HG03045 (cell line): ENCODE measurements around the gene HOXD10.

Source experiments
- ATAC-seq: cut with Tn5 transposase; IDR thresholded peaks from one replicate; pipeline ENCODE4 v1.9.1; 2021; ENCODE audit warnings: mild to moderate bottlenecking, moderate library complexity; ENCODE audit not compliant: unreplicated experiment

The HOXD10 gene

DNA sequence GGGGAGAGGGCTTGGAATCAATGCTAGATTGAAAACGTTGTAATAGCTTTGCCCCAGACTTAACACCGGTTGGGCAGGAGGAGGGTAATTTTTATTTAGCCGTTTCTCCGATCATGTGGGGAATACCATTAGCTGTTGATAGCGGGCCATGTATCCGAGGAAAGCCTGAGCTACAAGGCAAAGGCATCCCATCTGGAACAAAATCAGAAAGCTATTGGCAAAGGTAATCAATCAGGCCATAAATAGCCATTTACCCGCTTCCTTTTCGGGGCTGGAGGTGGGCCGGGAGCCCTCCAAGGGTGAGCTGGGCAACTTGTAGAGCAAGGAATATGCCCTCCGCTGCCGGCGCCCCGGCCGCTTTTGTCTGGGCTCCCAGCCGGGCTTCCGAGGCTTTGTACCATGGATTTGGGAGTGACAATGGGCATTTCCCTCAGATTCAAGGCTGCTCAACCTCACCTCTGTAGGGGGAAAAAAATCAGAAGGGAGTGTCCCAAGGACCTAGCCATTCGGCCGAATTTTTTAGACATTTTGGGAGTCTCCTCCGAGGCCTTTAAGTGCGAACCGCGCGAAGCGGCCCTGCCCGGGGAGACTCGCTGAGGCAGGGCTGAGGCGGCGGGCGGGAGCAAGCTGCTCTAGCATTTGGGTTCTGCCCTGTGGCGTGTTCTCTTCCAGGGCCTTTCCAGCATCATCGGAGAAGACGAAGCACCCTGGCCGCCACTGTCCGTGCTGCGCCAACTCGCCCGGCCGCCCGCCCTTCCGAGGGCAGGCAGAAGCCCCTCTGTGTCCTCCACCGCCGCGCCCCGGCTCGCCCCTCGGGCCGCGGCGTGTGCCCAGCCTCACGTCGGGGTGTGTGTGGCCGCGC lies 4.8 kb downstream of the HOXD10 start:
- ATAC-seq, result no peak

DNA sequence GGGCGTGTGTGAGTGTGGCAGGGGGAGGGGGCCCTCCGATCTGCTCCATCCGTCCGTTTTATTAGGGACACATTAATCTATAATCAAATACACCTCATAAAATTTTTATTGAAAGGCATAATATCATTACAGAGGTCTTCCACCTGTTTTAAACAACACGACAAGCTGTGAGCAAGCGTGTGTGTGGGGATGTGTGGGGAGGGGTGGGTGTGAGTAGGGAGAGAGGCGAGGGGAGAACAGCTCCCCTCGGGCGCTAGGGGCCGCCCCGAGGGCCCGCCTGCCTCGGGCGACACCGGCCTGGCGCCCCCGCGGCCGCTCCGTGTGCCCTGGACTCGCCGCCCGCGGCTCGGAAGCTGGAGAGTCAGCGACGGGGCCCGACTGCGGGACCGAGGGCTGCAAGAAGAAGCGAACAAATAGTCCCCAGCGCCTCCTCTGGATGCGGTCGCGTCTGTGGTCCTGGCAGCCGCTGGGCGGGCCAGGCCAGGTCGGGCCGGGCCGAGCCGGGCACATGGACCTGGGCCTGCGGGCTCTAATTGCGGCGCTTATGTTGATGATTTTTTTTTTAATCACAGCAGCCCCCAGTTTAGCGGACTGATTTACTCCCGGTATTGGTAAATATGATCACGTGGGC lies 5.6 kb downstream of the HOXD10 start:
- ATAC-seq, result no peak

DNA sequence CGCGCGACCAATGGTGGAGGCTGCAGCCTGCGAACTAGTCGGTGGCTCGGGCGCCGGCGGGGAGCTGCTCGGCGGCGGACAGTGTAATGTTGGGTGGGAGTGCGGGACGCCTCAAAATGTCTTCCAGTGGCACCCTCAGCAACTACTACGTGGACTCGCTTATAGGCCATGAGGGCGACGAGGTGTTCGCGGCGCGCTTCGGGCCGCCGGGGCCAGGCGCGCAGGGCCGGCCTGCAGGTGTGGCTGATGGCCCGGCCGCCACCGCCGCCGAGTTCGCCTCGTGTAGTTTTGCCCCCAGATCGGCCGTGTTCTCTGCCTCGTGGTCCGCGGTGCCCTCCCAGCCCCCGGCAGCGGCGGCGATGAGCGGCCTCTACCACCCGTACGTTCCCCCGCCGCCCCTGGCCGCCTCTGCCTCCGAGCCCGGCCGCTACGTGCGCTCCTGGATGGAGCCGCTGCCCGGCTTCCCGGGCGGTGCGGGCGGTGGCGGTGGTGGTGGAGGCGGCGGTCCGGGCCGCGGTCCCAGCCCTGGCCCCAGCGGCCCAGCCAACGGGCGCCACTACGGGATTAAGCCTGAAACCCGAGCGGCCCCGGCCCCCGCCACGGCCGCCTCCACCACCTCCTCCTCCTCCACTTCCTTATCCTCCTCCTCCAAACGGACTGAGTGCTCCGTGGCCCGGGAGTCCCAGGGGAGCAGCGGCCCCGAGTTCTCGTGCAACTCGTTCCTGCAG lies 6.3 kb downstream of the HOXD10 start, which contains the start of gene HOXD9:
Gene HOXD9 (plus strand): TSS at position 37 of the 728 bp plus-strand sequence. CDS start 50 bp downstream, at position 87.
- ATAC-seq, result no peak

DNA sequence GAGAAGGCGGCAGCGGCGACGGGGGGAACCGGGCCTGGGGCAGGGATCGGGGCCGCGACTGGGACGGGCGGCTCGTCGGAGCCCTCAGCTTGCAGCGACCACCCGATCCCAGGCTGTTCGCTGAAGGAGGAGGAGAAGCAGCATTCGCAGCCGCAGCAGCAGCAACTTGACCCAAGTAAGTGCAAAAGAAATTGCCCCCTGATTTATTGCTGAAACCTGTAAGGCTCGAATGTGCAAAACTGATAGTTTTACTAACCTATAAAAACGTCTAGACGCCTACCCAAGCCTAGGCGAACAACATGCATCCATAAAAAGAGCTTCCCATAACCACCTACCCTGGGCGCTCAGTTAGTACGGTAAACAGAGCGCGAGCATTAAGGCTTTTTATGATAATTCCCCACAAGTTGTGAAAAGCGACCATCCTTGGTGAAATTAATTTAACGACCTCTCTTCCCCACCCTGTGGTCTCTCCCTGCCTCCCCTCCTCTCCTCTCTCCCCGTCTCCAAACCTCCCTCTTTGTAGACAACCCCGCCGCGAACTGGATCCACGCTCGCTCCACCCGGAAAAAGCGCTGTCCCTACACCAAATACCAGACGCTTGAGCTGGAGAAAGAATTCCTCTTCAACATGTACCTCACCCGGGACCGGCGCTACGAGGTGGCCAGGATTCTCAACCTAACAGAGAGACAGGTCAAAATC lies 7.0 kb downstream of the HOXD10 start:
- ATAC-seq, result no peak

DNA sequence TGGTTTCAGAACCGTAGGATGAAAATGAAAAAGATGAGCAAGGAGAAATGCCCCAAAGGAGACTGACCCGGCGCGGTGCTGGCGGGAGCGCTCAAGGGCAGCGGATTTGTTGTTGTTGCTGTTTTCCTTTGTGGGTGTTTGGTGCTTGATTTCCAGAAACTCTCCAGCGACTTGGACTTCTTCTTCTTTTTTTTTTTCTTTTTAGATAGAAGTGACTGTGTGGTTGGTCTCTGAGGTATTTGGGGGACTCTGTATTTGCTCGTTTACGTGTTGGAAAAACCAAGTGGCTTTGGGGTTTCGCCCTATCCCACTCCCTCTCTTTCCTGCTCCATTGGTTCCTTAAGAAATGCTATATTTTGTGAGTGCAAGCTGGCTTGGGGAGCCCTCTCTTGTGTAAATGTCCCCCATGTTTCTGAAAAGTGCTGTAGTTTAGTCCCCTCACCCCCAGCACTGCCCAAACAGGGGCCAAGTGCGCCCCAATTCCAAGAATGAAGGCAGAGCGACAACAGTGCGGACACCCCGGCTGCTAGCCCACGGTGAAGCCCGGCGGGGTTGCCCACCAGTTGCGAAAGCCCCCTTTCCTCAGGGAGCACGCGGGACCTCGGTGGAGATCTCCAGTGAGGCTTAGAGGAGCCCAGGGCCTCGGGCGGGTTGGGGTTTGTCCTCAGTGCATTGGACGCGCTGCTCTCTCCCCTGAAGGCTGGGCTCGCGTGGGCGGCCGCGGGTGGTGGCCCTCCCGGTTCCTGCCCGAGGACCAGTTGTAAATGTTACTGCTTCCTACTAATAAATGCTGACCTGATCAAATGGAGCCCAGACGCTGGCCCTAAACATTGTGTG lies 7.8 kb downstream of the HOXD10 start:
- no peak for ATAC-seq

DNA sequence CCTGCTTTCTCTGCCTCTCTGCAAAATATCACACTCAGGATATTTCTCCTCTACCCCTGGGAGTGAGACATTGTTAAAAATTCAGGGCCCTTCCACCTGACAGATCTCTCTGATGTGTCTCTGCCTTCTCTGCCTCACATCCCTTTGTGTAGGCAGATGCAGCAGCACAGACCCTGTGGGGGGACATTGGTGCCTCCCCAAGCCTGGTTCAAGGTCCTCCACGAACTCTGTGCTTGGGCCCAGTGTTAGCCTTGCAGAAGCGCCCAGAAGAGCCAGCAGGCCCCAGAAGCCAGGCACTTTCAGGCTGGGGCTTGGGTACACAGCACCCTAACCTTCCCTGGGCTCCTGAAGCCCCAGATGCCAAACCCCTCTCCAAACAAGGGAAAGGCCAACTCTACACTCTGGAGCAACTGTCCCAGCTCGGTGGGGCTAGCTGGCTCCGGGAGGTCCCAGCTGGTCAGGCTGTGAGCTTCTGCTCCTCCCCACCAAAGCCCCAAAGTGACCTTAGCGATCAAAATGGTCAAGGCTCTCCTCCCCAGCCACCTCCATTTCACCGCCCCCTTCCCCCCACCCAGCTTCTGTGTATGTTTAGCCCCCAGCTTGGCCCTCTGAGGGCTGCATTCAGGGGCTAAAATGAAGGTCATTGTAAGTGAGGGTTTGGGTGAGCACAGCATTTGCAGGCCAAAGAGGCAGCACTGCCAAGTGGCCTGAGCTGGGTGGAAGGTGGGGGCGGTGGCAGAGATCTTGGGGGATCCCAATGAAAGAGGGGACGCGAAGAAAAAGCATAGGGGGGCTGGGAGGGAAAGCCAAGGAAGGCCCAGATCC lies 8.6 kb downstream of the HOXD10 start:
- ATAC-seq, result no peak

DNA sequence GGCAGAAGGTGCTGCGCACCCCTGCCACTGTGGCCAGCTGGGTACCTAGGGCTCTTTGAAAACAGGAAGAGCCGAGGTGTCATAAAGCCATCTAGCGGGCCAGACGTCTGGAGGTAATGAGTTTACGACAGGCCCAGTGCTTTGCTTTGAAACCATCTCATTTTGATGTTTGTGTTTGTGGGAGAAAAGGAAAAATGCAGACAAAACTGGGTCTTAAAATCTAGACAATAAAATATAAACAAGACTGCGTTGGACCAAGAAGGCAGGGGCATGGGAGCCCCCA lies 9.1 kb downstream of the HOXD10 start:
- ATAC-seq, result no peak

DNA sequence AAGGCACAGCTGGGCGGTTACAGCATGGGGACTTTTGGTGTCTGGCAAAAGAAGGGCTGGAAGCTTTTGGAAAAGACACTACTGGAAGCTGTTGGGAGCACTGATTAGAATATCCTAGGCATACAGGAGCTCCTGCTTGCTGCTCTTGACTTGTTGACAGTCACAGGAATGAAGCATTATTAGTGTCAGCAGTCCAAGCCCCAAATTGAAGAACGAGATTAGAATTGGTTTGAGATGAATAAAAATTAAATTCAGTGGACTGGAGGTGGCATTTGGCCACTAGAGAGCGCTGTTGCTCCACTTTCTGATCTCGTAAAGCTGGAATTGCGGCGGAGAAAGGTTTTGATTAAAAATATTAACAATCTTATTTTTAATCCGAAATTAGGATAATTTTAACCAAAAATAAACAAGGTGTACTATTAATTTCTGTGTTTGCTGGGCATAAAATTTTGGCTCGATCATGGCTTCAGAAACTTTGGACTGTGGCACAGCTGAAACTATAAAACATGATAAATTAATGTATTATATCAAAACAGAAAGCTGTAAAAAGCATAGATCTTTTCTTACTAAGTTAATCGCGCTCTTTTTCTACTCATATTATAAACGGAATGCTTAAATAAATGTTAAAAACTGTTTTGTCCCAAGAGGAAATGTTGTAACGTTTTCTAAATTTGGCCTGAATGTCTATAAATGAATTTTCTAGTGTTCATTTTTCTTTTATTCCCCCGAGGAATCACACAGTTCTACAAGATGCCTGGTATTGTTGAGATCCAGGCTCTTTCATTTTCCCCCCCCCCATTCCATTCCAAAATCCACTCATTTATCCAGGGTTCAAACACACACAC lies 10.6 kb downstream of the HOXD10 start:
- ATAC-seq, result no peak

DNA sequence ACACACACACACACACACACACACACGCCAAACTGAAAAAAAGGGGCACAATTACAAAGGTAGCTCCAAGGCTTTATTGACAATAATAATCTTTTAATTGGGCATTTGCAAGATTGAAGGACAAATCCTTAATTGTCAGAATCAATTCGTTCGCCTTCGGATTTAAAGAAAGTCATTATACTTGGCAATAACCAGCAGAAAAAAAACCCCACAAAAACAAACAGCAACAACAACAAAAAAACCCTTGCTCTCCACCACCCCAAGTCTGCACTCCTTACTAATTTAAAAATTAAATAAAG lies 11.1 kb downstream of the HOXD10 start:
- no peak for ATAC-seq

DNA sequence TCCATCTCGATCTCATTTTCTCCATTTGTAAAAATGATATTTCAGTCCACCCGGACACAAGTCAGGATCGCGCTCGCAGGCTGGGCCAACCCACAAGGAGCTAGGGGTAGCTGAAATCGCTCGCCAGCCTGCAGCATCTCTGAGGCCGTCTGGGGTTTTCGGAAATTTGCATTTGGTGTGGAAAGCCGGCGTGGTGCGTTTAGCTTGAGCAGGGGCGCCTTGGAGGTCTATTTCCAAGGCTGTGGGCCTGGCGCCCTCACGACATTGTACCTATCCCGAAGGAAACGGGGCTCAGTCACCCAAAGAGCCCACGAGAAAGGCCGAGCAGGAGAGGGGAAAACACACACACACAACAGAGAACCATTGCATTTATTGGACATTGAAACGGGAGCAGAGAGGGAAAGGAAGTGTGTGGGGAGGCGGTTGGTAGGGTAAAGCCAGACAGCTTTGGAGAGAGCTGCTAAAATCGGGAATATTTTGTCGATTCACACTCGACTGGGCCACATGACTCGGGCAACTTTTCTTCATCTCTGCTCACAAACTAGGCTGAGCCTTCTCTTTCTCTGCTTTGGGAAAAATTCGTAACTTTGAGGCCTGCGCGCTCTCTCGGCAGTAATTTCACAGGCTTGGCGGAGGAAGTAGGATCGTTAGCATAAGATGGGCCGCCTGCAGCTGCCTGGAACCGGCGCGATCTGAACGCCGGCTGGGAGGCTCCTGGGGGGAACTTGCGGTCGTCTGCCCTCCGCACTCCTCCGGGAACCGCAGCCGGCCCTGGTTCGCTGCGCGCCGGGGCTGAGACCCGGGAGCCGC lies 11.8 kb downstream of the HOXD10 start:
- no peak for ATAC-seq

DNA sequence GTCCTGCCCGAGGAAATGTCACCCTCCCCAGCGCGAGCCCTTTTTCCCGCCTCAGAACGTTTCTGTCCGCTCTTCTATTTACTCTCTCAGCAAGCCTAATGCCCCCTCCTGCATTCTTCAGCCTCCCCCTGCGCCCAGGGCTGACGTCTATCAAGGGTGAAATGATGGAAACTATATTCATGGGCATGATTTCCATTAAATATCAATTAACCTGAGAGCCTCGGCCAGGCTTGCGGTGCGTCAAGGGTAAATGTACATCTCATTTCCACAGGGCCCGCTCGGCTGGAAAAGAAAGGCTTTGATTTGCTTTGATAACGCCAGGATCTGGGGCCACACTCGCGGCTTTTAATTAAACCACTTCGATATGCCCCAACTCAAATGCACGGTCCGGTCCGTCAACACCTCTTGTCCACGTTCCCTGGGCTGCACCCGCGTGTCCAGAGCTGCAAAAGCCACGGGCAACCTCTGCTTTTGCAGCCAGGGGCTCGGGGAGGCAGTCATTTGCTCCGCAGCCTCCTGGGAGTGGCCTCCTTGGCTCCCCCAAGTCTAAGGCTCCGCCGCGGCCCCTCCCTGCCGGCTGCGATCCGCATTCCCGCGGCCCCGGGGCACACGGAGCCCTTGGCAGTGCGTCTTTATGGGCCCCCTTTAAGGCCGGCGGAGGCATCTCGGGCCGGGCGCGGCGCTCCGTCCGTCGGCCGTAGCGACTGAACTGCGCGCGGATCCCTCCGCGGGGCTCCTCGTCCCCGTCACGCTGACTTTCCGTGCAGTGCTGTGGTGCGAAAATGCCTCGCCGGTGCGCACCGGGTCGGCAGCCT lies 12.6 kb downstream of the HOXD10 start, which contains the start of gene HOXD8:
Gene HOXD8 (plus strand): TSS at position 724 of the 815 bp plus-strand sequence. CDS start 662 bp downstream, outside the sequence.
- ATAC-seq, result no peak

DNA sequence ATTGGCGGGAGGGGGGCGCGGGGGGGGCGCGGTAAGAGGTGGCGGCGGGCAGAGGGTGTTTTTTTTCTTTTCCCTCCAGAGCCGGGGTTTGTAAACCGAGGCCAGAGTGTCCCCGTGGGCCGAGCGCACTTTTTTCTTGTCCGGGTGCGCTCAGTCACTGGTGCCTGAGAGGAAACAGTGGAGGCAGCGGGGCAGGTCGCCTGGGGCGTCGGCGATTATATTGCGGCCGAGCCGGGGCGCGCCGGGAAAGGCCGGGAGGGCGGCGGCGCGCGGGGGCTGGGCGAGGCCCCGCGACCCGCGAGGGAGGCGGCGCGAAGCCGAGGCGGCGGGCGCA lies 13.2 kb downstream of the HOXD10 start:
- ATAC-seq, result no peak

DNA sequence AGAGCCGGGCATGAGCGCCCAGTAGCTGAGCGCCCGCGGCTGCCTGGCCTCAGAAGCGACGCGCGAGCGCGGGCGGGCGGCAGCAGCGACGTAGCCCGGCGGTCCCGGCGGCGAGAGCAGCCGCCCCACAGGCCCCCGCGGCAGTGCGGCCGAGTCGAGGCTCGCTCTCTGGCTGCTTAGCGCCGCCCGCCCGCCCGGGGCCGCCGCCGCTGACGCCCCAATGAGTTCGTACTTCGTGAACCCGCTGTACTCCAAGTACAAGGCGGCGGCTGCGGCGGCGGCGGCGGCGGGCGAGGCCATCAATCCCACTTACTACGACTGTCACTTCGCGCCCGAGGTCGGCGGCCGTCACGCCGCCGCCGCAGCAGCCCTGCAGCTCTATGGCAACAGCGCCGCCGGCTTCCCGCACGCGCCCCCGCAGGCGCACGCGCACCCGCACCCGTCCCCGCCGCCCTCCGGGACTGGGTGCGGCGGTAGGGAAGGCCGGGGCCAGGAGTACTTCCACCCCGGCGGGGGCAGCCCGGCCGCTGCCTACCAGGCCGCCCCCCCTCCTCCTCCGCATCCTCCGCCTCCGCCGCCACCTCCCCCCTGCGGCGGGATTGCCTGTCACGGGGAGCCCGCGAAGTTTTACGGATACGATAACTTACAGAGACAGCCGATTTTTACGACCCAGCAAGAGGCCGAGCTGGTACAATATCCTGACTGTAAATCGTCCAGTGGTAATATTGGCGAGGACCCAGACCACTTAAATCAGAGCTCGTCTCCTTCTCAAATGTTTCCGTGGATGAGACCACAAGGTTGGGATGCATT lies 13.8 kb downstream of the HOXD10 start:
- no peak for ATAC-seq

DNA sequence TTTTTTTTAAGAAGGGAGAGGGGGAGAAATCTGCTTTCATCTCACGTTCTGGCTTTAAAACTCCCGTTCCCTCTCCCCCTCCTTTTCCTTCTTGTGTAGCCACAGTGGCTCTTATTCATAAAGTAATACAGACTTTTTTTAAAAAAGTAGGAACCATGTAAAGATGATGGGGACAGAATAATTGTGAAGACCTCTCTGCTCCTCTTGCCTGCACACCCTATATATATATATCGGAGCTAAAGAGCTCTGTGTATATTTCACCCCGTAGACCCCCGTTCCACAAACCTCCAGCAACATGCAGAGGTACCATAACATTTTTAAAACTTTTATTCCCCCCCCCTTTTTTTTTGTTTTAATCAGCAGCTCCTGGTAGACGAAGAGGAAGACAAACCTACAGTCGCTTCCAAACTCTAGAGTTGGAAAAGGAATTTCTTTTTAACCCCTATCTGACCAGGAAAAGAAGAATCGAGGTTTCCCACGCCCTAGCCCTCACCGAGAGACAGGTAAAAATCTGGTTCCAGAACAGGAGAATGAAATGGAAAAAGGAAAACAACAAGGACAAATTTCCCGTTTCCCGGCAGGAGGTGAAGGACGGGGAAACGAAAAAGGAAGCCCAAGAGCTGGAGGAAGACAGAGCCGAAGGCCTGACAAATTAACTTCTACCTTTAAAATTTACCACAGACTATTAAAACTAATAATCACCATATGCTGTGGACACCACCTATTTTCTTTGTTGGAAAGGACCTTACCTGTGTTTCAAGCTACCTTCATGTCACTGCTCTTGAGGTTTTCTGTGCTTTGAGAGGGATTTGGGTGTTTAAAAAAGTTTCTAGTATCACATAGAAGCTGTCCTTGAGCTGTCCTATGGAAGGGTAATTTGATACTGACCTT lies 14.6 kb downstream of the HOXD10 start:
- no peak for ATAC-seq

DNA sequence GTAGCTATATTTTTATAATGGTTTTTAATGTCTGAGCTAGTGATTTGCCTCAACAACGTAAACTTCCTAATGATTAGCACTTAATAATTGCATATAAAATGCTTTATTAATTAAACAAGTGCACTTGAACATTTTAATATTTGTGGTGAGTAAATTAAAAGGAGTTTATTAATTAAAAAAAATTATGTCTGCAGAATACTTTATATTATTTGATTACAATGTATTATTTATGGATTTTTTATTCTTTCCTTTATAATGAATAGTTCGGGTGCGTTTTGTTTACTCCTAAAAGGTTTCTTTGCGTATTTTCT lies 15.2 kb downstream of the HOXD10 start:
- ATAC-seq, result no peak
